Ascending aorta (tissue), 2 donors: ENCODE data around the gene FGD2. TPM values are rescaled to one million over a fixed set of nuclear protein-coding genes. Genes with fewer than 3 reads are reported as not detected.

Experiments
- DNase-seq, 2 donors: peaks; one replicate each; pipeline ENCODE4 v3.0.0-alpha.2; 2019; ENCODE audit warnings: low spot score in 2 of 2
- H3K27ac ChIP-seq, 2 donors: fragments of 200-600 bp; sonication (generic); one replicate each; pipeline ENCODE4 v1.5.1; 2016 to 2017; ENCODE audit warnings: mild to moderate bottlenecking in 1 of 2
- H3K27me3 ChIP-seq: fragments of 200-600 bp; sonication (generic); one replicate; pipeline ENCODE4 v1.5.1; 2017
- H3K36me3 ChIP-seq, 2 donors: fragments of 200-600 bp; sonication (generic); one replicate each; pipeline ENCODE4 v1.5.1; 2016
- H3K4me1 ChIP-seq, 2 donors: fragments of 200-600 bp; sonication (generic); one replicate each; pipeline ENCODE4 v1.5.1; 2016 to 2017; ENCODE audit warnings: mild to moderate bottlenecking in 1 of 2
- H3K4me3 ChIP-seq, 2 donors: fragments of 200-600 bp; sonication (generic); one replicate each; pipeline ENCODE4 v1.5.1; 2016 to 2017; ENCODE audit warnings: mild to moderate bottlenecking in 1 of 2
- H3K9me3 ChIP-seq, 2 donors: fragments of 200-600 bp; sonication (generic); one replicate each; pipeline ENCODE4 v1.5.1; 2016
- CTCF ChIP-seq, 3 experiments: fragments of 200-600 bp in 2 of 3; fragments of 450-650 bp in 1 of 3; sonication (generic) in 2 of 3; IDR thresholded peaks; one replicate each; pipeline ENCODE4 v1.5.1; 2016 to 2019; ENCODE audit warnings: antibody characterized with exemption in 3 of 3, mild to moderate bottlenecking in 1 of 3, moderate library complexity in 1 of 3
- intact Hi-C: fragments of 100-400 bp; cut with DNase I; formaldehyde crosslinking; loops from one replicate; pipeline ENCODE4 v1.15.1; 2023
- total RNA-seq: library from RNA; depleted of rRNA; stranded (reverse); fragments of >200 nt; gene quantifications from one replicate; pipeline ENCODE4 v1.1.0, GENCODE V29; 2016

The FGD2 gene
- total RNA-seq, 1 donor from 2014 or later: 49.4 TPM

GRCh38 chr6:37048851-37049757, 43.6 kb downstream of the FGD2 start:
- TF ChIP-seq CTCF (IDR thresholded peaks at IDR 0.05): no peak
- Histone ChIP-seq H3K4me1 (peaks cover 0 to 6% of the 10 kb centered on the region in 2 donors), H3K9me3 (no peaks in the 10 kb centered on the region), H3K36me3 (no peaks in the 10 kb centered on the region), H3K27ac (peak overlapping the region in 1 of 2 donors; percentile 28), H3K27me3 (no peaks in the 10 kb centered on the region), H3K4me3 (no peak overlapping the region)
- DNase-seq: peak; percentile 30 to 71
- intact Hi-C loops: no loop called here

DNA sequence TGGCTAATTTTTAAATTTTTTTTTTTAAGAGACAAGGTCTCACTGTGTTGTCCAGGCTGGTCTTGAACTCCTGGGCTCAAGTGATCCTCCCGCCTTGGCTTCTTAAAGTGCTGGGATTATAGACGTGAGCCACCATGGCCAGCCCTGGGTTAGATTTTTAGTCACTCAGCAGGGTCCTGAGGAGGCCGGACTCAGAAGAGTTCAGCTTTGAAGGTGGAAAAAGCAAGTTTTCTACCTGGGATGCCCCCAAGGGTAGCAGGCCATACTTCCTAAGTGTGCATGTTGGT, 44.2 kb downstream of the FGD2 start:
- Histone ChIP-seq H3K27ac (peak overlapping the region in 1 of 2 donors; percentile 28), H3K36me3 (no peaks in the 10 kb centered on the region), H3K4me3 (no peak overlapping the region), H3K4me1 (peaks cover 0 to 6% of the 10 kb centered on the region in 2 donors), H3K27me3 (no peaks in the 10 kb centered on the region), H3K9me3 (no peaks in the 10 kb centered on the region)
- no peak for DNase-seq
- intact Hi-C loops: loop anchor here (2.0 to 5.0 kb wide), 2 partner anchors 51 to 78 kb away; no protein-coding TSS in a partner anchor
- TF ChIP-seq CTCF (IDR thresholded peaks at IDR 0.05): no peak

GRCh38 chr6:37050045-37050853, 44.8 kb downstream of the FGD2 start:
- intact Hi-C loops: loop anchor here (2.0 to 5.0 kb wide), 2 partner anchors 51 to 77 kb away; no protein-coding TSS in a partner anchor
- Histone ChIP-seq H3K9me3 (no peaks in the 10 kb centered on the region), H3K4me1 (peaks cover 0 to 6% of the 10 kb centered on the region in 2 donors), H3K4me3 (no peak overlapping the region), H3K27ac (peak overlapping the region; percentile 28 to 38), H3K36me3 (no peaks in the 10 kb centered on the region), H3K27me3 (no peaks in the 10 kb centered on the region)
- DNase-seq: peak; percentile 34 to 85
- no peak for TF ChIP-seq CTCF (IDR thresholded peaks at IDR 0.05)

DNA sequence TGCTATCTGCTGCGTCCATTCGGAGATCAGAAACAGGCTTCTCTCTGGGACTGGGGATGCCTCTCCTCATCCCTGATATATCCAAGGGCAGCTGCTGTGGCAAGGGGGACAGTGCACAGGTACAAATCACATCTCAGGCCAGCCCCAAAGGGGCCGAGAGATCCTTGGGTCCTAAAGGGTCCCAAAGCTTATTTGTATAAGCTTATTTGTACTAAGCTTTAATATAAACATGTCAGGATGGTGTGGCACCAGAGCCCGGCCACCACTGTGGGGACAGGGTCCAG, 45.3 kb downstream of the FGD2 start:
- no peak for TF ChIP-seq CTCF (IDR thresholded peaks at IDR 0.05)
- H3K9me3 ChIP-seq: no peaks in the 10 kb centered on the region
- H3K4me3 ChIP-seq: no peak overlapping the region
- H3K36me3 ChIP-seq: no peaks in the 10 kb centered on the region
- intact Hi-C loops: loop anchor here (1.0 to 5.0 kb wide), 4 partner anchors 50 to 160 kb away; no protein-coding TSS in a partner anchor
- peaks cover 0 to 6% of the 10 kb centered on the region in 2 donors for H3K4me1 ChIP-seq
- peak overlapping the region in 1 of 2 donors; percentile 38 for H3K27ac ChIP-seq
- H3K27me3 ChIP-seq: no peaks in the 10 kb centered on the region
- DNase-seq: no peak

DNA sequence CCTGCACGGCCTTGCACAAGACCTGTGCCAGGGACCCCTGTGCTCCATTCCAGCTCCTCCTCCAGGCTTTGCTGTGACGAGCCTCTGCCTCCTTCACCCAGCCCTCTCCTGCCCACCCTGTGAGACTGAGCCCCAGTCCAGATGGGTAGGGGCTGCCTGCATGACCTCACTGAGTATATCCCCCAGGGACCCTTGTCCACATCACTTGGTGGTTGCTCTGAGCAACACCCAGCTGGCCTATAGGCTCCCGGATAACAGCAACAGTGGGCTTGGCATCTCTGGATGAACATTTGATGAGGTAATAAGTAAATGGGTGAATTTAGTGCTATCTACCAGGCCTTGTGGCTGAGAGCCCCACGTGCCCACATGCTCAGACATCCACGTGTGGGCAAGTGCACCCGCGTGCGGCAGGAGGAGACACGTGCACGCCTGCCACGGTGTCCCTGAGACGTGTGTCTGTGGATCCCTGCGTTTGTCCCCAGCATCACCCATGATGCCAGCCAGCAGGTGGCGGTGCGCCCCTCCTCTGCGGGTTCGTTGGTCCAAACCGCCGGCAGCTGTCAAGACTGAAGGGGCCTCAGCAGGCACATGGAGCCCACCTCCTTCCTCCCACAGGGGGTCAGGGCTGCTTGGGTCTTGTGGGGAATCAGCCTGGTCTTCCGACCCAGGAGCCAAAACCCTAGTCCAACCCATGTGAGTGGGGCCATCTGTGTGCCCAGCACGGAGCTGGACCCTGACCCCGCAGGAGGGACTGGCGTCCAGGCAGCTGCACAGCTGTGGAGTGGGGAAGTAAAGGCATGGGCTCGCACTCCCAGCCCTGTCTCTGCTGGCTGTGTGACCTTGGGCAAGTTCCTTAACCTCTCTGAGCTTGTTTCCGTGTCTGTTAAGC, 45.9 kb downstream of the FGD2 start:
- H3K36me3 ChIP-seq: no peaks in the 10 kb centered on the region
- peaks cover 0 to 6% of the 10 kb centered on the region in 2 donors for H3K4me1 ChIP-seq
- TF ChIP-seq CTCF (IDR thresholded peaks at IDR 0.05): peak; percentile 88 to 92 (median 92)
- peak; percentile 63 to 92 for DNase-seq
- H3K4me3 ChIP-seq: no peak overlapping the region
- H3K27ac ChIP-seq: no peak overlapping the region
- H3K27me3 ChIP-seq: no peaks in the 10 kb centered on the region
- no peaks in the 10 kb centered on the region for H3K9me3 ChIP-seq
- intact Hi-C loops: loop anchor here (1.0 to 5.0 kb wide), 4 partner anchors 49 to 159 kb away; no protein-coding TSS in a partner anchor
